Astrocyte (in vitro differentiated cells and primary cell): ENCODE results near the gene EXOSC7. TPM values are rescaled to one million over a fixed set of nuclear protein-coding genes. Genes with fewer than 3 reads are reported as not detected.

Source experiments
- DNase-seq: peaks from one replicate; pipeline ENCODE4 v3.0.0-alpha.2; 2010; ENCODE audit warnings: low read depth
- FAIRE-seq: peaks from 2 replicates; lab custom pipeline; 2011; peaks lifted over from hg19 to GRCh38; lab: Jason Lieb, UNC
- H2AFZ ChIP-seq: 2 replicates; pipeline ENCODE4 v1.6.0; 2012; ENCODE audit warnings: low read depth, low read length, inconsistent platforms
- H3K27ac ChIP-seq: 2 replicates; pipeline ENCODE4 v1.5.1; 2011; ENCODE audit warnings: low read depth, low read length, inconsistent platforms
- H3K27me3 ChIP-seq: 2 replicates; pipeline ENCODE4 v1.6.0; 2011; ENCODE audit warnings: low read length, inconsistent platforms; ENCODE audit not compliant: insufficient read depth
- H3K36me3 ChIP-seq: 2 replicates; pipeline ENCODE4 v1.5.1; 2011; ENCODE audit warnings: low read length, inconsistent platforms; ENCODE audit not compliant: insufficient read depth
- H3K4me1 ChIP-seq: 2 replicates; pipeline ENCODE4 v1.5.1; 2011; ENCODE audit warnings: low read length, inconsistent platforms; ENCODE audit not compliant: insufficient read depth
- H3K4me2 ChIP-seq: 2 replicates; pipeline ENCODE4 v1.6.0; 2012; ENCODE audit warnings: low read length, inconsistent platforms
- H3K4me3 ChIP-seq: 2 replicates; pipeline ENCODE4 v1.5.1; 2011; ENCODE audit warnings: low read depth, mild to moderate bottlenecking, low read length, inconsistent platforms; ENCODE audit not compliant: insufficient read depth
- H3K79me2 ChIP-seq: 2 replicates; pipeline ENCODE4 v1.6.0; 2012; ENCODE audit warnings: mild to moderate bottlenecking, low read length, inconsistent platforms; ENCODE audit not compliant: insufficient read depth
- H3K9ac ChIP-seq: 2 replicates; pipeline ENCODE4 v1.6.0; 2012; ENCODE audit warnings: mild to moderate bottlenecking, low read length, inconsistent platforms
- H3K9me3 ChIP-seq: 2 replicates; pipeline ENCODE4 v1.5.1; 2012; ENCODE audit warnings: low read depth, mild to moderate bottlenecking, low read length, inconsistent platforms; ENCODE audit not compliant: insufficient read depth
- H4K20me1 ChIP-seq: 2 replicates; pipeline ENCODE4 v1.6.0; 2012; ENCODE audit warnings: low read length, inconsistent platforms; ENCODE audit not compliant: insufficient read depth
- H3K27ac Mint-ChIP-seq: one replicate; pipeline ENCODE4 v1.8.0; 2021; ENCODE audit warnings: mild to moderate bottlenecking, mixed read lengths; ENCODE audit not compliant: unreplicated experiment
- H3K27me3 Mint-ChIP-seq: one replicate; pipeline ENCODE4 v1.8.0; 2021; ENCODE audit warnings: low read depth, mixed read lengths; ENCODE audit not compliant: unreplicated experiment
- H3K36me3 Mint-ChIP-seq: one replicate; pipeline ENCODE4 v1.8.0; 2021; ENCODE audit warnings: low read depth, mixed read lengths; ENCODE audit not compliant: unreplicated experiment
- H3K4me1 Mint-ChIP-seq: one replicate; pipeline ENCODE4 v1.8.0; 2021; ENCODE audit warnings: low read depth, mixed read lengths; ENCODE audit not compliant: unreplicated experiment
- H3K4me3 Mint-ChIP-seq: one replicate; pipeline ENCODE4 v1.8.0; 2021; ENCODE audit warnings: mild to moderate bottlenecking, moderate library complexity, mixed read lengths; ENCODE audit not compliant: unreplicated experiment
- H3K9me3 Mint-ChIP-seq: one replicate; pipeline ENCODE4 v1.8.0; 2021; ENCODE audit warnings: mild to moderate bottlenecking, mixed read lengths; ENCODE audit not compliant: unreplicated experiment
- EZH2 ChIP-seq: IDR thresholded peaks from 2 replicates; pipeline ENCODE4 v1.6.1; 2012; ENCODE audit warnings: mild to moderate bottlenecking, low read length, inconsistent platforms; ENCODE audit not compliant: insufficient read depth
- total RNA-seq: library from RNA; stranded (reverse); gene quantifications from 2 replicates; pipeline ENCODE4 v1.2.1, GENCODE V29; 2021
- TF ChIP-seq, protein P1 (sequence below): IDR thresholded peaks from 2 replicates; pipeline ENCODE4 v1.5.1; 2011; ENCODE audit warnings: low read depth, mild to moderate bottlenecking, inconsistent platforms, low read length, moderate library complexity; ENCODE audit not compliant: insufficient read depth

EXOSC7 gene
- total RNA-seq, 1 donor from 2014 or later = 38.6 TPM

DNA sequence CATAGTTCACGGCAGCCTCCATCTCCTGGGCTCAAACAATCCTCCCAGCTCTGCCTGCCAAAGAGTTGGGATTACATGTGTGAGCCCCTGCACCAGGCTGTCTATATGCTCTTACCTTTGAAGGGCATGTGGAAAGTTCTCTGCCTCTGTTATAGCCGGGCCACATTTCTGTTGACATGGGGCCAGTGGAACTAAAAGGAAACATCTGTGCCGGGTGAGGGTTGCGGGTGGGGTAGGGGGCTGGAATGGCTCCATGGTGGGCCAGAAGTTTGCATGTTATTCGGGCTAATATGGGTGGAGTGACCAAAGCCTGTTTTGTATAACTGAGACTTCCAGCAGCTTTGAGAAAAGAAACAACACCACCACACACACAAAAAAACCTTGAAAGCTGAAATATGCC, 41.8 kb downstream of the EXOSC7 start:
- H3K27ac ChIP-seq = no peak overlapping the region
- FAIRE-seq (no peak), DNase-seq (no peak)
- H3K36me3 Mint-ChIP-seq = peaks cover 14% of the 10 kb centered on the region
- H3K4me3 ChIP-seq = no peak overlapping the region
- peaks cover 1% of the 10 kb centered on the region for H3K4me1 ChIP-seq
- peaks cover 2% of the 10 kb centered on the region for H3K9me3 Mint-ChIP-seq
- H3K27me3 Mint-ChIP-seq = no peaks in the 10 kb centered on the region
- H3K79me2 ChIP-seq = no peaks in the 10 kb centered on the region
- H3K27me3 ChIP-seq = no peaks in the 10 kb centered on the region
- H3K4me1 Mint-ChIP-seq = peaks cover 4% of the 10 kb centered on the region
- no peaks in the 10 kb centered on the region for H4K20me1 ChIP-seq
- no peak overlapping the region for H3K4me2 ChIP-seq
- no peak overlapping the region for H3K4me3 Mint-ChIP-seq
- no peak overlapping the region for H2AFZ ChIP-seq
- no peaks in the 10 kb centered on the region for H3K9me3 ChIP-seq
- no peaks in the 10 kb centered on the region for H3K36me3 ChIP-seq
- TF ChIP-seq, protein P1, sequence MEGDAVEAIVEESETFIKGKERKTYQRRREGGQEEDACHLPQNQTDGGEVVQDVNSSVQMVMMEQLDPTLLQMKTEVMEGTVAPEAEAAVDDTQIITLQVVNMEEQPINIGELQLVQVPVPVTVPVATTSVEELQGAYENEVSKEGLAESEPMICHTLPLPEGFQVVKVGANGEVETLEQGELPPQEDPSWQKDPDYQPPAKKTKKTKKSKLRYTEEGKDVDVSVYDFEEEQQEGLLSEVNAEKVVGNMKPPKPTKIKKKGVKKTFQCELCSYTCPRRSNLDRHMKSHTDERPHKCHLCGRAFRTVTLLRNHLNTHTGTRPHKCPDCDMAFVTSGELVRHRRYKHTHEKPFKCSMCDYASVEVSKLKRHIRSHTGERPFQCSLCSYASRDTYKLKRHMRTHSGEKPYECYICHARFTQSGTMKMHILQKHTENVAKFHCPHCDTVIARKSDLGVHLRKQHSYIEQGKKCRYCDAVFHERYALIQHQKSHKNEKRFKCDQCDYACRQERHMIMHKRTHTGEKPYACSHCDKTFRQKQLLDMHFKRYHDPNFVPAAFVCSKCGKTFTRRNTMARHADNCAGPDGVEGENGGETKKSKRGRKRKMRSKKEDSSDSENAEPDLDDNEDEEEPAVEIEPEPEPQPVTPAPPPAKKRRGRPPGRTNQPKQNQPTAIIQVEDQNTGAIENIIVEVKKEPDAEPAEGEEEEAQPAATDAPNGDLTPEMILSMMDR = no peak
- TF ChIP-seq EZH2 = no peak
- H3K27ac Mint-ChIP-seq = no peak overlapping the region
- H3K9ac ChIP-seq = no peak overlapping the region

DNA sequence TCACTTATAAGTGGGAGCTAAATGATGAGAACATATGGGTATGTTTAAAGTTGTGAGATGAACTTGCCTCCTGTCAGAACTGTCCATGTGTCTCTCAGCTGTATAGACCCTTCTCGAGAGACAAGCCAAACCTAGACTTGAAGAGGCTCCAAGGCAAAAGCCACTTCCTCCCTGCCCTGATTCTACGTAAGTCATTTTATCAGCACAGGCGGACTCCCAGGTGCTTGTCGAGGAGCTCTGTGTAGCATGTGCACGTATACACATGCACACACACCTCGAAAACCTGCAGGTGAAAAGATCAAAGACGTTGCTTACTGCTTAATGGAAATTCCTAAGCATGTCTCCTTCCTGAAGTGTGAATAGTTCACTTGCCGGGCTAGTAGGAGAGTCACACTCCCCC, 44.5 kb downstream of the EXOSC7 start:
- H3K79me2 ChIP-seq = no peaks in the 10 kb centered on the region

More for the DNA sequence above, 44.5 kb downstream of the EXOSC7 start:
- no peak overlapping the region for H3K4me3 Mint-ChIP-seq
- no peaks in the 10 kb centered on the region for H3K27me3 ChIP-seq
- no peak for FAIRE-seq
- H3K27ac Mint-ChIP-seq = no peak overlapping the region
- no peaks in the 10 kb centered on the region for H3K4me1 Mint-ChIP-seq
- H3K27me3 Mint-ChIP-seq = peaks cover 4% of the 10 kb centered on the region
- H3K27ac ChIP-seq = no peak overlapping the region
- H3K9me3 Mint-ChIP-seq = peaks cover 2% of the 10 kb centered on the region
- no peak overlapping the region for H2AFZ ChIP-seq
- H3K4me1 ChIP-seq = peaks cover 6% of the 10 kb centered on the region
- H3K36me3 Mint-ChIP-seq = peaks cover 4% of the 10 kb centered on the region
- no peak for DNase-seq
- H3K9ac ChIP-seq = no peak overlapping the region
- no peak overlapping the region for H3K4me3 ChIP-seq
- H3K36me3 ChIP-seq = no peaks in the 10 kb centered on the region
- TF ChIP-seq, protein P1 = no peak
- TF ChIP-seq EZH2 = no peak
- no peaks in the 10 kb centered on the region for H3K9me3 ChIP-seq
- no peaks in the 10 kb centered on the region for H4K20me1 ChIP-seq
- no peak overlapping the region for H3K4me2 ChIP-seq
